ENCODE data around the gene PRSS36. TPM values are rescaled to one million over a fixed set of nuclear protein-coding genes. Genes with fewer than 3 reads are reported as not detected.

The PRSS36 gene
- total RNA-seq, 1 experiment from 2014 or later = not detected

DNA sequence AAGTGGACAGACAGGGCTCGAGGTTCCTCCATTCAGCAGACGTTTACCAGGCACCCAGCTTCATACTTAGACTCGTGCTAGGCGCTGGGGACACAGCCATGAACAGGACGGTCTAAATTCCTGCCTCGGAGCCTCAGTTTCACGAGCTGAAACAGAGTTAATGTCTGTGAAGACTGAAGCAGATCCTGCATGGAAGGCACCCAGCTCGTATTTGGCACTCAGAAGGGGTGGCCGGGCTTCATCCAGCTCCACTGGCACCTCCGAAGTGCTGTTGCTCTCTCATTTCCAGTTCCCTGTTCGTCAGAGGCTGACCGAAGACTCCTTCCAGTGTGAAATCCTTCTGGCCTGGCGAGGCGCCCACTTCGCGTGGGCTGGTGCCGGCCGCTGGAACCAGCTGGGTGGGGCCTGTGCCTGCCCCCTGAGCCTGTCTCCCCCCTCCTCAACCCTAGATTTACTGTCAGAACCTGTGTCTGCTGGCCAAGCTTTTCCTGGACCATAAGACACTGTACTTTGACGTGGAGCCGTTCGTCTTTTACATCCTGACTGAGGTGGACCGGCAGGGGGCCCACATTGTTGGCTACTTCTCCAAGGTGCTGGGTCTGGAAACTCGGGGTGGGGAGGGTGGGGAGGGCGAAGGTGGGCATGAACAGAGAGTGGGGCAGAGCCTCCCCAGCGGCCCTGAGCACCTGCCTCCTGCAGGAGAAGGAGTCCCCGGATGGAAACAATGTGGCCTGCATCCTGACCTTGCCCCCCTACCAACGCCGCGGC, 20.1 kb downstream of the PRSS36 start:
- Histone ChIP-seq H4K20me1 (ENCODE audit: insufficient read depth, low read depth, low read length) (no peaks in the 10 kb centered on the region), H2AFZ (ENCODE audit: low read length) (no peak overlapping the region), H3K9ac (ENCODE audit: low read length) (no peak overlapping the region), H3K27ac (ENCODE audit: low read length) (no peak overlapping the region), H3K27me3 (ENCODE audit: low read length) (no peaks in the 10 kb centered on the region), H3K9me2 (replicated peaks; ENCODE audit: insufficient read depth, low read length) (no peaks in the 10 kb centered on the region), H3K36me3 (ENCODE audit: insufficient read depth, low read length) (no peaks in the 10 kb centered on the region), H3K9me3 (ENCODE audit: low read length) (no peaks in the 10 kb centered on the region), H3K4me1 (ENCODE audit: low read length) (no peaks in the 10 kb centered on the region), H3K4me3 (ENCODE audit: low read length) (no peak overlapping the region), H3K4me2 (ENCODE audit: low read depth, low read length, poor library complexity, severe bottlenecking) (no peak overlapping the region), H3K79me2 (ENCODE audit: low read length) (no peaks in the 10 kb centered on the region)
- DNase-seq = no peak

DNA sequence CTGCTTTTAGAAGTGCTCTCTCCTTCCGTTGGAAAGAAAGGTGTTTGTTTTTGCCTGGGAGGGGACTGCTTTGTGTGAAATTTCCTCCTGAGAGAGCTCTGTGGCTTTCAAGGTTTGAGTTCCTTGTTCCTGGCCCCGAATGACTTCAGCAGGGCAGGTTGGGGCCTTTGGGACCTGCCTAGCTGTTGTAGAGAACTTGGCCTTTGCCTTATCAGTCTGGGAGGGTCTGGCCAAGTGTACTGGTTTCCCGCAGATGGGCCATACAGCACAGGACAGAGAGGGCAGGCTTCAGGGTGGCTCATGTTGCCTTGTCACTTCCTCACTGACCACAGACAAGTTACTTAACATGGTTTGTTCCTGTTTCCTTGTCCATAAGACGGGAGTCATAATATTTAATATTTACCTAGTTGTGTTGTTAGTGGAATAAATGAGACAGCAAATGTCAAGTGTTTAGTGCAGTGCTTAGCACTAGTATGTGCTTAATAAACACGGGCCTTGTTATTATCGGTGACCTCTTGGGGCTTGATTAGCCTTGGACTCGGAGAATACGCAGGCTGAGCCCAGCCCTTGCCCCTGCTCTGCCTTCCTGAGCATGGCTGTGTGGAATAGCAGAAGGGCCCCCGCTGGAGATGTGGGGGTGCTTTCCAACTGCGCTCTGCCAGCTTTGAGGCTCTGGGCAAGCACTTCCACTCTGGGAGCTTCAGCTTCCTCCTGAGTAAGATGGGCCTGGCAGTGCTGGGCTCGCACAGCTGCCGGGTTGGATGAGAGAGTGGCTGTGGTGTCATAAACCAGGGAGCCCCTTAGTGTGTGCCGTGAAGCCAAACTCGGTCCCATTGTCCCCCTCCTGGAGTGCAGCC, 20.9 kb downstream of the PRSS36 start:
- no peak overlapping the region for H3K9ac ChIP-seq (ENCODE audit: low read length)
- no peak overlapping the region for H3K27ac ChIP-seq (ENCODE audit: low read length)
- no peak for DNase-seq
- H4K20me1 ChIP-seq (ENCODE audit: insufficient read depth, low read depth, low read length) = no peaks in the 10 kb centered on the region
- no peak overlapping the region for H3K4me3 ChIP-seq (ENCODE audit: low read length)
- H3K79me2 ChIP-seq (ENCODE audit: low read length) = no peaks in the 10 kb centered on the region
- no peaks in the 10 kb centered on the region for H3K27me3 ChIP-seq (ENCODE audit: low read length)
- no peak overlapping the region for H2AFZ ChIP-seq (ENCODE audit: low read length)
- no peaks in the 10 kb centered on the region for H3K9me3 ChIP-seq (ENCODE audit: low read length)
- H3K36me3 ChIP-seq (ENCODE audit: insufficient read depth, low read length) = no peaks in the 10 kb centered on the region
- H3K4me1 ChIP-seq (ENCODE audit: low read length) = no peaks in the 10 kb centered on the region
- H3K4me2 ChIP-seq (ENCODE audit: low read depth, low read length, poor library complexity, severe bottlenecking) = no peak overlapping the region
- no peaks in the 10 kb centered on the region for H3K9me2 ChIP-seq (replicated peaks; ENCODE audit: insufficient read depth, low read length)

DNA sequence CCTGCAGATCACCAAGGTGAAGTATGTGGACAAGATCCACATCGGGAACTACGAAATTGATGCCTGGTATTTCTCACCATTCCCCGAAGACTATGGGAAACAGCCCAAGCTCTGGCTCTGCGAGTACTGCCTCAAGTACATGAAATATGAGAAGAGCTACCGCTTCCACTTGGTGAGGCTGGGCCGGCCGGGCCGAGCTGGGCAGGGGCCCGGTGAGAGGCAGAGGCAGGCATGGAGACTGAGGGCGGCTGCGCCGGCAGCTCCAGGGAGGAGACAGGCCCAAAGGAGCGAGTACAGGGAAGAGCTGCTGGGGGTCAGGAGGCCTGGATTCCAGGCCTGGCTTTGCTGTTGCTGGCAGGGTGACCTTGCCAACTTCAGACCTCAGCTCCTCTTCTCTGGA, 22.7 kb downstream of the PRSS36 start:
- no peaks in the 10 kb centered on the region for H3K27me3 ChIP-seq (ENCODE audit: low read length)
- peaks cover 2% of the 10 kb centered on the region for H3K36me3 ChIP-seq (ENCODE audit: insufficient read depth, low read length)
- no peaks in the 10 kb centered on the region for H3K9me2 ChIP-seq (replicated peaks; ENCODE audit: insufficient read depth, low read length)
- no peaks in the 10 kb centered on the region for H4K20me1 ChIP-seq (ENCODE audit: insufficient read depth, low read depth, low read length)
- no peak overlapping the region for H3K4me3 ChIP-seq (ENCODE audit: low read length)
- H3K4me2 ChIP-seq (ENCODE audit: low read depth, low read length, poor library complexity, severe bottlenecking) = no peak overlapping the region
- no peaks in the 10 kb centered on the region for H3K4me1 ChIP-seq (ENCODE audit: low read length)
- H2AFZ ChIP-seq (ENCODE audit: low read length) = no peak overlapping the region
- no peak overlapping the region for H3K9ac ChIP-seq (ENCODE audit: low read length)
- no peak for DNase-seq
- no peak overlapping the region for H3K27ac ChIP-seq (ENCODE audit: low read length)
- H3K9me3 ChIP-seq (ENCODE audit: low read length) = no peaks in the 10 kb centered on the region
- no peaks in the 10 kb centered on the region for H3K79me2 ChIP-seq (ENCODE audit: low read length)

DNA sequence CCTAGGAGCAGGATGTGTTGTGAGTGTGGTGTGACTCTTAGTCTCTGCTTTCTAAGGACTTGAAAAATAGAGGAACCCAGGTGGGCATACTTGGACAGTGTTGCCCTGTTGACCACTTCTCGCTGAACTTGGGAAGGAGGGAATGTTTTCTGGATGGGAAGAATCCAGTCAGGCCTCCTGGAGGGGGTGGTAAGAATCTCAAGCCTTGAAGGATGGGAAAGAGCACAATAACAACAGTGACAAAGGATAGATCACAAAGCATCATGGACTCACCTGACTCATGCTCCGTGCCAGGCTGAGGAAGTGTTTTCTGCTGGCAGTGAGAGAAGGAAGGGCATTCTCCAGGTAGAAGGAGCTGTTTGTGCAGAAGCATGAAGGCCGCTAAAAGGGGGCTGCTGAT, 24.0 kb downstream of the PRSS36 start:
- no peaks in the 10 kb centered on the region for H3K9me3 ChIP-seq (ENCODE audit: low read length)
- no peaks in the 10 kb centered on the region for H3K4me1 ChIP-seq (ENCODE audit: low read length)
- peaks cover 9% of the 10 kb centered on the region for H3K36me3 ChIP-seq (ENCODE audit: insufficient read depth, low read length)
- DNase-seq = no peak
- H3K9ac ChIP-seq (ENCODE audit: low read length) = no peak overlapping the region
- H2AFZ ChIP-seq (ENCODE audit: low read length) = no peak overlapping the region
- no peaks in the 10 kb centered on the region for H3K9me2 ChIP-seq (replicated peaks; ENCODE audit: insufficient read depth, low read length)
- no peaks in the 10 kb centered on the region for H4K20me1 ChIP-seq (ENCODE audit: insufficient read depth, low read depth, low read length)
- no peak overlapping the region for H3K27ac ChIP-seq (ENCODE audit: low read length)
- no peaks in the 10 kb centered on the region for H3K79me2 ChIP-seq (ENCODE audit: low read length)
- H3K4me2 ChIP-seq (ENCODE audit: low read depth, low read length, poor library complexity, severe bottlenecking) = no peak overlapping the region
- no peak overlapping the region for H3K4me3 ChIP-seq (ENCODE audit: low read length)
- H3K27me3 ChIP-seq (ENCODE audit: low read length) = no peaks in the 10 kb centered on the region

DNA sequence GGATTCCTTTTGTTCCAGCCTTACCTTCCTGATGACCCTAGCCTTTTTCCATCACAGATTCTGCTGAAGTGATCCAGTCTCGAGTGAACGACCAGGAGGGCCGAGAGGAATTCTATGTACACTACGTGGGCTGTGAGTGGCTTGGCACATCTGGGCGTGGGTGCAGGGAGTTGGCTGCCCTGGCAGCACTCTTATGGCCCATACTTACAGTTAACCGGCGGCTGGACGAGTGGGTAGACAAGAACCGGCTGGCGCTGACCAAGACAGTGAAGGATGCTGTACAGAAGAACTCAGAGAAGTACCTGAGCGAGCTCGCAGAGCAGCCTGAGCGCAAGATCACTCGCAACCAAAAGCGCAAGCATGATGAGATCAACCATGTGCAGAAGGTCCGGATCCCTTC, 29.7 kb downstream of the PRSS36 start:
- H3K4me1 ChIP-seq (ENCODE audit: low read length) = peaks cover 10% of the 10 kb centered on the region
- no peak overlapping the region for H3K27ac ChIP-seq (ENCODE audit: low read length)
- H3K4me3 ChIP-seq (ENCODE audit: low read length) = no peak overlapping the region
- H2AFZ ChIP-seq (ENCODE audit: low read length) = no peak overlapping the region
- no peaks in the 10 kb centered on the region for H3K9me3 ChIP-seq (ENCODE audit: low read length)
- H3K9ac ChIP-seq (ENCODE audit: low read length) = no peak overlapping the region
- no peaks in the 10 kb centered on the region for H4K20me1 ChIP-seq (ENCODE audit: insufficient read depth, low read depth, low read length)
- peaks cover 19% of the 10 kb centered on the region for H3K36me3 ChIP-seq (ENCODE audit: insufficient read depth, low read length)
- no peaks in the 10 kb centered on the region for H3K27me3 ChIP-seq (ENCODE audit: low read length)
- H3K79me2 ChIP-seq (ENCODE audit: low read length) = peaks cover 30% of the 10 kb centered on the region
- no peak overlapping the region for H3K4me2 ChIP-seq (ENCODE audit: low read depth, low read length, poor library complexity, severe bottlenecking)
- DNase-seq = no peak
- no peaks in the 10 kb centered on the region for H3K9me2 ChIP-seq (replicated peaks; ENCODE audit: insufficient read depth, low read length)

DNA sequence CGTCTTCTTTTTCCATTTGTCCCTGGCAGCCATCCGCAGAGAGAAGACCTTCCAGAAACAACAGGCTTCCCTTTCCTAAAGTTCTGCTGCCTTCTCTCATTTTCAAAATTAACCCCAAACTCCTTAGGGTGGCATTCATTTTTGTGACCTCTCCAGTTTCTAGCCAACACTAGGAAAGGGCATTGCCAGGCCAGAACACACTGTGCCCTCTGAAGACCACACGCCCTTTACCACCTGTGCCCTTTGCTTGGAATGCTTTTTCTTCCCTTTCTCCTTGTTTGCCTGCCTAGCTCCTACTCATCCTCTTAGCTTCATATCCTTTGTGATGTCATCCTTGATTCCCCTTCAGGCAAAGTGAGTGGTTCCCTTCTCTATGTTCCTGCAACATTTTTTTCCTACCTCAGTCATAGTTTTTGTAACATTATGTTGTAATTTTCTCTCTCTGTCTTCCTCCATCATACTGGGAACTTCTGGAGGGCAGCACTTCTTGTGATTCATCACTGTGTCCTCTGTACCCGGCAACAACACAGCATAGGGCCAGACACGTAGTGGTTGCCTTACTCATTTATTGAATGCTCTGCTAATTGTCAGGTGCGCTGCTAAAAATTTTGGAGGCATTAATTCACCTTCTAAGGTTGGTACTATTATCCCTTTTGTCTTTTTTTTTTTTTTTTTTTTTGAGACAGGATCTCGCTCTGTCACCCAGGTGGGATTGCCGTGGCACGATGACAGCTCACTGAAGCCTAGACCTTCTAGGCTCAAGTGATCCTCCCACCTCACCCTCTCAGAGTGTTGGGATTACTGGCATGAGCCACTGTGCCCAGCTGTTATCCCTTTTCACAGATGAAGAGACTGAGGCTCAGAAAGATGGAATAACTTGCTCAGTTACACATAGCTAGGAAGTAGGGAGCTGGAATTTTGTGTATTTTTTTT, 31.4 kb downstream of the PRSS36 start:
- Histone ChIP-seq H3K4me3 (ENCODE audit: low read length) (peak overlapping the region; percentile 73), H3K36me3 (ENCODE audit: insufficient read depth, low read length) (peaks cover 19% of the 10 kb centered on the region), H3K9me3 (ENCODE audit: low read length) (no peaks in the 10 kb centered on the region), H3K4me2 (ENCODE audit: low read depth, low read length, poor library complexity, severe bottlenecking) (peak overlapping the region; percentile 77), H3K79me2 (ENCODE audit: low read length) (peaks cover 30% of the 10 kb centered on the region), H3K9ac (ENCODE audit: low read length) (peak overlapping the region; percentile 74), H3K27me3 (ENCODE audit: low read length) (no peaks in the 10 kb centered on the region), H2AFZ (ENCODE audit: low read length) (no peak overlapping the region), H3K4me1 (ENCODE audit: low read length) (peaks cover 10% of the 10 kb centered on the region), H3K27ac (ENCODE audit: low read length) (no peak overlapping the region), H4K20me1 (ENCODE audit: insufficient read depth, low read depth, low read length) (no peaks in the 10 kb centered on the region), H3K9me2 (replicated peaks; ENCODE audit: insufficient read depth, low read length) (no peaks in the 10 kb centered on the region)
- no peak for DNase-seq

DNA sequence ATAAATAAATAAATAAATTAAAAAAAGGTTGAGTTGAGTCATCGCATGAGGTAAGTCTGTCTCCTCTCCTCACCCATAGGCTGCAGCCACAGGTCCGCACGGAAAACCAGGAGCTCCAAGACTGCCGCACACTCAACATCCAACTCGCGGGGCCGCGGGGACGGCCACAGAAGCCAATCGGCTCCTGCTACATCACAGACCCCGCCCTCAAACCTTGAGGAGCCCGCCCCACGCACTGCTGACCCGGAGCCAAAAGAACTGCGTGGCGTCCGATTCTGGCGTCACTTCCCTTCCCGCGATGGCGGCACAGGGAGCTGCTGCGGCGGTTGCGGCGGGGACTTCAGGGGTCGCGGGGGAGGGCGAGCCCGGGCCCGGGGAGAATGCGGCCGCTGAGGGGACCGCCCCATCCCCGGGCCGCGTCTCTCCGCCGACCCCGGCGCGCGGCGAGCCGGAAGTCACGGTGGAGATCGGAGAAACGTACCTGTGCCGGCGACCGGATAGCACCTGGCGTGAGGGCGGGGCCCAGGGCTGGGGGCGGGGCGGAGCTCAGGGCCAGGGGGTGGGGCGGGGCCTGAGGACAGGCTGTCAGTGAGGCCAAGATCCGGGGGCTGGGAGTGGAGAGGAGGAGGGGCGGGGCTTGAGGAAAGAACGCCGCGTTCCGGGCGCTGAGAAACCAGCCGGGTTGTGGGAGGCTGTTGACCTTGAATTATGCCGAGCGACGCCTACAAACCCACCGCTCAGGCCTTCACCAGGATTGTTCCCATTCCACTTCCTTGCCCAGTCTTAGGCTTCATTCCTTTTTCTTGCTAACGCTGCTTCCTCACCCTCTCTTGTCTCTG, 32.3 kb downstream of the PRSS36 start, which contains the start of gene KAT8:
KAT8 (plus strand) TSS at position 281 of the 839 bp plus-strand sequence; CDS start at position 299, 18 bp downstream.
- Histone ChIP-seq H3K36me3 (ENCODE audit: insufficient read depth, low read length) (peaks cover 19% of the 10 kb centered on the region), H4K20me1 (ENCODE audit: insufficient read depth, low read depth, low read length) (no peaks in the 10 kb centered on the region), H2AFZ (ENCODE audit: low read length) (no peak within 1 kb of the TSS), H3K9me3 (ENCODE audit: low read length) (no peaks in the 10 kb centered on the region), H3K4me1 (ENCODE audit: low read length) (peaks cover 10% of the 10 kb centered on the region), H3K9ac (ENCODE audit: low read length) (peak within 1 kb of the TSS; percentile 74), H3K79me2 (ENCODE audit: low read length) (peaks cover 30% of the 10 kb centered on the region), H3K27me3 (ENCODE audit: low read length) (no peaks in the 10 kb centered on the region), H3K4me3 (ENCODE audit: low read length) (peak within 1 kb of the TSS; percentile 73), H3K9me2 (replicated peaks; ENCODE audit: insufficient read depth, low read length) (no peaks in the 10 kb centered on the region), H3K4me2 (ENCODE audit: low read depth, low read length, poor library complexity, severe bottlenecking) (peak within 1 kb of the TSS; percentile 77), H3K27ac (ENCODE audit: low read length) (no peak within 1 kb of the TSS)
- peak; percentile 99 for DNase-seq
